GM18873 (cell line): Measurements from ENCODE around the gene CENPB.
A peak's percentile ranks its signal among the peaks of the same experiment; 100 is the strongest.
"Not testable (repeated sequence)": the region's sequence is repeated elsewhere in the genome, so short reads cannot be mapped to it uniquely, and the experiment has no call there.

ENCODE experiments used
- ATAC-seq: cut with Tn5 transposase; IDR thresholded peaks from one replicate; pipeline ENCODE4 v1.9.1; 2021; ENCODE audit warnings: mild to moderate bottlenecking, moderate library complexity, moderate number of reproducible peaks; ENCODE audit not compliant: unreplicated experiment, low FRiP score

The CENPB gene

DNA sequence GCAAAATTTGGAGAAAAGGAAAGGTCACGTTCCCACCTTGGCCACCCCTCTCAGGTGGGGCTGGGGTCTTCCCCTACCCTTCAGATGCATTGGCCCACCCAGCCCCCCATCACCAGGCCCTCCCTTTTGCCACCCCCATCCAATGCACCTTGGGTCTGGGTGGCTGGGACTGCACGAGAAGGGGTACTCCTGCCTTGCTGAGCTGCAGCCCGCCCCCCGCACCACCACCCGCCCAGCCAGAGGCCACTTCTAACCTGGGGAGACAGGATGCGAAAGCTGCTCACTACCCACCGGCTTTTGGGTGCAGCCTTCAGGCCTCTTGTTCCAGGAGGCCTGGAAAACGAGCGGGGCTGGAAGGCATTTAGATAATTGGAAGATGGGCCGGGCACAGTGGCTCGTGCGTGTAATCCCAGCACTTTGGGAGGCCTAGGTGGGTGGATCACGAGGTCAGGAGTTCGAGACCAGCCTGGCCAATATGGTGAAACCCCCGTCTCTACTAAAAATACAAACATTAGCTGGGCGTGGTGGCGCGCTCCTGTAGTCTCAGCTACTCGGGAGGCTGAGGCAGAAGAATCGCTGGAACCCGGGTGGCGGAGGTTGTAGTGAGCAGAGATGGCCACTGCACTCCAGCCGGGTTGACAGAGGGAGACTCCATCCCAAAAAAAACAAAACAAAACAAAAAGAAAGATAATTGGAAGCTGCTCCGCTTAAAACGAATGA lies 8.3 kb upstream of the CENPB start:
- ATAC-seq = no peak

DNA sequence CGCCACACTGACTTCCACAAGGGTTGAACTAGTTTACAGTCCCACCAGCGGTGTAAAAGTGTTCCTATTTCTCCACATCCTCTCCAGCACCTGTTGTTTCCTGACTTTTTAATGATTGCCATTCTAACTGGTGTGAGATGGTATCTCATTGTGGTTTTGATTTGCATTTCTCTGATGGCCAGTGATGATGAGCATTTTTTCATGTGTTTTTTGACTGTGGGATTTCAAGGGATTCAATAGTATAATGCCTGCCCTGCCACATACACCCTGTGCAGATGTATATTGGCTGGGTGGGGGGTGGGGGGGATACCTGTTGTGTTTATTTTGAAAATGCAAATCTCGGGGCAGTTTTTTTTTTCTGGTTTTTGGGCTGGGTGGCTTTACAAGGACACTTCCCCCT lies 7.6 kb upstream of the CENPB start:
- not testable (repeated sequence) for ATAC-seq

DNA sequence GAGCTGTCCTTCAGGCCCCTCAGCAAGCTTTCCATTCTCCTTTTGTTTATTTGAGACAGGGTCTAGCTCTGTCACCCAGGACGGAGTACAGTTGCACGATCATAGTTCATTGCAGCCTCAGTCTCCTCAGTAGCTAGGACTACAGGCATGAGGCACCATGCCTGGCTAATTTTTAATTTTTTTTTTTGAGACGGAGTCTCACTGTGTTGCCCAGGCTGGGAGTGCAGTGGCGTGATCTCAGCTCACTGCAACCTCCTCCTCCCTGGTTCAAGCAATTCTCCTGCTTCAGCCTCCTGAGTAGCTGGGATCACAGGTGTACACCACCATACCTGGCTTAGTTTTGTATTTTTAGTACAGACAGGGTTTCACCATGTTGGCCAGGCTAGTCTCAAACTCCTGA lies 2.7 kb upstream of the CENPB start:
- ATAC-seq = not testable (repeated sequence)

DNA sequence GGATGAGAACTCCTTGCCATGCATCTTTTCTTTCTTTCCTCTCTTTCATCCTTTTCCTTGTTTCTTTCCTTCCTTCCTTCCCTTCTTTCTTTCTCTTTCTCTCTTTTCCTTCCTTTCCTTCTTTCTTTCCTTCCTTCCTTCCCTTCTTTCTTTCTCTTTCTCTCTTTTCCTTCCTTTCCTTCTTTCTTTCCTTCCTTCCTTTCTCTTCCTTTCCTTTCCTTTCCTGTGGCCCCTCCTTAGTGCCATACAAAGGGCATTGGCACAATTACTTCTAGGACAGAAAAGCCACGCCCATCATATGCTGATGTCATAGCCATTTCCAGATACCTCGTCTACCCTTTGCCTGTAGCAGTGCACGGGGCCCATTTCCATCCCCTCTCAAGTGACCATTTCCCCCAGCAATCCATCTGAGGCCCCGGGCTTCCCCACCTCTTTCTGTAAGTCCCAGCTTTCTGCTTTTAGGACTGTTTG lies 2.2 kb upstream of the CENPB start:
- no peak for ATAC-seq

DNA sequence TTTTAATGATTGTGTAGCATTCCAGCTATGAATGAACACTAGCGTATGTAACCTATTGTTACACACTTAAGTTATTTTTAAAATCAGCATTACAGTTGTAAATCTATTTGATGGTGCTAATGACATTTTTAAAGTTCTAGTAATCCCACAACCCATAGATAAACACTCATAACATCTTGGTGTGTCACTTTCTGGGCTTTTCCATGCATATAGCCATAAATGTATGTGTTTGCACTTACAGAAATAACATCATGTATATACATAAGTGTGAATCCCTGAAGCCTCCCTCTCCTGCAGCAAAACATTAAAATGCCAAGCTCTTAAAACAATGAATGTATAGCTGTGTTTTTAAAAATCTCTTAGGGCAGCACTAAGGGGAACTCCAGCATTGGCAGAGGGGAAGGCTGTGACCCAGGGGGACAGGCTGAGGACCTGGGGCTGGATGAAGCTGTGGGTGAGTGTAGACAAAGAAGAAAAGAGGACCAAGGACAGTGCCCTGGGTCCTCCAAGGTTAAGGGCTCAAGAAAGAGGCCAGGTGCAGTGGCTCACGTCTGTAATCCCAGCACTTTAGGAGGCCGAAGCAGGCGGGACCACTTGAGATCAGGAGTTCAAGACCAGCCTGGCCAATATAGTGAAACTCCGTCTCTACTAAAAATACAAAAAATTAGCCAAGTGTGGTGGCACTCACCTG lies 929 bp upstream of the CENPB start:
- ATAC-seq = no peak

DNA sequence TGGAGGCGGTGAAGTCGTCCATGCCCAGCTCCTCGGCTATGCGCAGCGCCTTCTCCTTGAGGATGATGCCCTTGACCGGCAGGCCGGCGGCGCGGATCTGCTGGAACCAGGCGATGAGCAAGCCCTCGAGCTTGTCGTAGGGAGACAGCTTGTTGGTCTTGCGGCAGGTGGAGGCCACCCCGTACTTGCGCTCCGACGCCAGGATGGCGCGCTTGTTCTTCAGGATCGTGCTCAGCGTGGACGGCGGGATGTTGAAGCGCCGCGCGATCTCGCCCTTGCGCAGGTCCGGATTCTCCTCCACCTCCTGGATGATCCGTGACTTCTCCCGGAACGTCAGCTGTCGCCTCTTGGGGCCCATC lies 435 bp downstream of the CENPB start:
- no peak for ATAC-seq

DNA sequence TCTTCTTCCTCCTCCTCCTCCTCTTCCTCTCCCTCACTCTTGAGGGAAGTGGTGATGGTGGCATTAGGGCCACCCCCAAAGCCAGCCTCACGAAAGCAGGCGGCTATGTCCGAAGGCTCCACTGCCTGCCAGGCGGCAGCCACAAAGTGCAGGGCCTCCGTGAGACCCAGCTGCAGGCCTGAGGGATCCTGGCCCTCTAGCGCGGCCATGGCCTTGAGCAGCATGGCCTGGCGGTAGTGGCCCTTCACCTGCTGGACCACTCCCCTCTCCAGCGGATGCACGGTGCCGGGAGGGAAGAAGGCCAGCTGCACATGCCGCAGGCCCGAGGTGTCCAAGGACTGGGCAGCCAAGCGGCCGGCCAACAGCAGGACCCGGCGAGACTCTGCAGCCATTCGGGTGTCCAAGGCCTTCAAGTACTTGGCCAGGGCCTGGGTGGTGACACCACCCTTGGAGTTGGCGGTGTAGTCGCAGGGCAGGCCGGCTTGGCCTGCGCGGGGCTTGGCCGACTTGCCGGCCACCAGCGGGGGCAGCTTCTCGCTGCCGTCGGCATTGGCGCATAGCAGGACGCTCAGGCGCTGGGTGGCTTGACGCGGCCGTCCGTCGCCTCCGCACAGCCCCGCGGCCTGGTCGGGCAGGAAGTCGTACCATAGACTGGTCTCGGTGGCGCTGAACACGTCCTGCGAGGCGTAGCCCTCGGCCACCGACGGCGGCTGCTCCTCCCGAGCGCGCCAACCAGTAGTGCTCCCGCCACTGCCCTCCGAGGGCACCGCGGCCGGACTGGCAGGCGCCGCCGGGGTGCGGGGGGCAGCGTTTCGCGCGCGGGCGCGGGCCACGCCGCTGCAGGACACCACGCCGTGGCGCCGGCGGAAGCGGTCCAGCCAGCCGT lies 1.1 kb downstream of the CENPB start:
- no peak for ATAC-seq

DNA sequence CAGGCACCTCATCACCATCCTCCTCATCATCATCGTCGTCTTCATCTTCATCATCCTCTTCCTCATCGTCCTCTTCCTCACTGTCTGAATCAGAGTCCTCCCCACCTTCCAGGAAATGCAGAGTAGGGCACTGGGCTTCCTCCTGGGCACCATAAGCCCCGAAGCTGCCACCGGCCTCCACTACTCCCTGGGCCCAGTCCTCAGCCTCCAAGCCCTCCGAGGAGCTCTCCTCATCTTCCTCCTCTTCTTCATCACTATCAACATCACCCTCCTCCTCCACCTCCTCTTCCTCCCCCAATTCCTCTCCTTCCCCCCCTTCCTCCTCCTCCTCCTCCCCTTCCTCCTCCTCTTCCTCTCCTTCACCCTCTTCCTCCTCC lies 1.7 kb downstream of the CENPB start:
- no peak for ATAC-seq

DNA sequence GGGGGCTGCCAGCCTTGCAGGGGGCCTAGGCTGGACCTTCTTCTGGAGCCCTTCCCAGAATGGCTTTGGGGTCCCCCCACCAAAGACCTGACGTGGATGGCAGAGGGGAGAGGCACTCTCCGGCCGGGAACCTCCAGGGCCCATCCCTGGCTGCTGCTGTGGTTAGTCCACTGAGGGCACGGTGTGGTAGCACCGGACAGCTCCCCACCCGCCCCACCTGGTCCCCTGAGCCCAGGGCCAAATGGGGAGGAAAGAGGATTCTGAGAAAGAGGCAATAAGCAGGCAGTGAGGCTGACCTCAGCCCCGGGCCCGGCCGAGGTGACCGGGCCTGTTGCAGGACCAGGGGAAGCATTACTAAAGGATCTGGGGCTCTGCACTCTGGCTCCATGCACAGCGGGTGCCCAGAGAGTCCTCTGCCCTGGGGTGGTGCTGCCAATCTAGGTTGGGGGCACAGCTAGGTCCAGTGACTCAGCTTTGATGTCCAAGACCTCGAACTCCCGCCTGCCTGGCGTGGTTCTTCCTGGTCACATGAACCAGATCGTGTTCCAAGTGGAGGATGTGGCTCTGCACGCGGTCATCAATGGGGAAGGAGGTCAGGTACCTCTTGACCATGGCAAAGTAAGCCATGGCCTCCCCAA lies 2.2 kb downstream of the CENPB start:
- no peak for ATAC-seq

DNA sequence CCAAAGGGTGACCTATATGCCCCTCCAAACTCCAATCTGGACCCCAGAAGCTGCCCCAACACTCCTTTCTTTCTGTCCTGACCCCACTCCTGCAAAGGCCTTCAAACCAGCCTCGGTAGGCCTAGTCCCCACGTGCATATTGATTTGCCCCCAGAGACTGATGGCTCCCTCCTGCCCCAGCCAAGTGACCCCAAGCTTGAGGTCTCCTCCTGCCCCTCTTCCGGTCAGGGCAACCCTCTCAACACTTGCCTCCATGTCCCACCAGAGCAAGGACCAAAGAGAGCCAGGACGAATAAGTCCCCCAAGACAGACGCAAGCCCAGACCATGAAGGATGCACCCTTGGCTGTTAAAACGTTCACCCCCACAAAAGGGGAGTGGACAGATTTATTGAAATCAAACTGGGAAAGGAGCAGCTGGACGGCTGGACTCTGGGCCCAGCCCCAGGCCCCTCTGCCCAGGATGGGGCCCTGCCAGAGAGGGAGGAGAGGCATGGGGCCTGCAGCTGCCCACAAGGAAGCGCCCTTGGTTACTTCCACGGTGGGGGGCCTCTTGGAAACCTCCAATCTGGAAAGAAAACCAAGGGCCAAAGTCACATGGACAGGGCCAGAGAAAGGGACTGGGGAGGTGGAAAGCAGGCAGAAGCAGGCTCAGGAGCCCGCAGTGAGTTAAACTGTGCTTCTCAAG lies 2.9 kb downstream of the CENPB start:
- no peak for ATAC-seq

DNA sequence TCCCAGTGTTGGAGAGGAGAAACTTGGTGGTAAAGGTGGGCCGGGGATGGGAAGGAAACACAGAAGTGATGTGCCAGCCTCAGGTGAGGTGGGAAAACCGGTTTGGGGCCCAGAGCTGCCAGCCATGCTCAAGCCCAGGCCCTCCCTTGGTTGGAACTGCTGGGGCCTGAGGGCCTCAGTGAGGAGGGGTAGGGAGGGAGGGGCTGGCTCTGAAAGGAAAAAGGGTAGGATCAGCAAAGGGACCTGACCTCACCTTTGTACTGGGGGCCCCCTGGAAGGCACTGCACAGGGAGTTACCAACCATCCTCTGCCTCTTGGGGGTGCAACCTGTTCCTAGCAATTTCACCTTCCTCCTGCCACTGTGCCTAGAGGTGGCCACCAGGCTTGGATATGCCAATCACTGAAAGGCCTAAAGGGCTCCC lies 3.5 kb downstream of the CENPB start:
- no peak for ATAC-seq

DNA sequence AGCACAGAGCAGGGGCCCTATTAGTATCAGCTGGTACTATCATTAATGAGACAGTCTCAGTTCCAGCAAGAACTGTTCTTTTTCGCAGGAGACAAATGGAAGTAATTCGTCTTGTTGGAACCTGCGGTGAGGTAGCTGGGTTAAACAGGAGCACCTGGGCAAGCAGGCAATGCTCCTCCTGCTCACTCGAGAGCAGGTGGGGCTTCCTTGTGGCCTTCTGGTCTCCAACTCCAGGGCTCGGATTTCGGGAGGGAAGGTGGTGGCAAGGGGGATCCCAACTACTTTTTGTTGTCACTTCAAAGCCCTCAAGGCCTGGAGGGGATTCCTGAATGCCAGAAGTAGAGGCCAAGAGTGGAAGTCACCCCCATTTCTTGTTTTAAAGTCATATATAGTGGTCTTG lies 3.9 kb downstream of the CENPB start:
- no peak for ATAC-seq

DNA sequence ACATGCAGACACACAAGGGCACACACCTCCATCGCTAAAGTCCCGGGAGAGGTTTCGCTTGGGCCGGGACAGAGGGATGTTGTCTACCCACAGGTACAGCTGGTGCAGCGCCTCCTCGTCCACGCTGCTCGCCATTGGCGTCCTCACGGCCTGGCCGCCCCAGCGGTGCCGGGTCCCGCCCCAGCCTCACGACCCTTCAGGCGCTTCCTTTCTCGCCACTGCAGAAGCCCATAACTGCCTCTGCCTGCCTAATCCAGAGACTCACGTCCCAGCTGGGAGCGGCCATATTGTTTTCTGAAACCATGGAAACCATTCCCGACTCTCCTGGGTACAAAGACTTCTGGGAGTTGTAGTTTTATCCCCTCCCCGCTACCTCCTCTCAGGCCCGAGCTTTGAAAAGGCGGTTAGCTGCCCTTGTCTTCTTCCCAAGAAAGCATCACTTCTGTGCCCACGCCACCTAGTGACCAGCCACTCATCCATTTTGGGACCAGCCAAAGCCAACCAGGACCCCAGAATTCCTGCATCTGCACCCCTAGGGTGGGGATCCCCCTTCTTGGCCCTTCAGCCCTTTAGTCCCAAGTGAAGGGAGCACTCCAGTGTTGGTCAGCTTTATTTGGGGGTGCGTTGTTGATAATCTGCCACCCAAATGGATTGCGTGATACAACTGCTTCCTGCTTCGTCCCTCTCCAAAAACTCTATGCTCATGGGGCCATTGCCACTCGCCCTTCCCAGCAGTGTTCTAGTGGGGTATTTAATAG lies 5.2 kb downstream of the CENPB start, which contains the start of gene SPEF1:
SPEF1 (minus strand) TSS at position 296 of the 758 bp plus-strand sequence; CDS start at position 135, 161 bp downstream.
- ATAC-seq = peak; percentile 42

DNA sequence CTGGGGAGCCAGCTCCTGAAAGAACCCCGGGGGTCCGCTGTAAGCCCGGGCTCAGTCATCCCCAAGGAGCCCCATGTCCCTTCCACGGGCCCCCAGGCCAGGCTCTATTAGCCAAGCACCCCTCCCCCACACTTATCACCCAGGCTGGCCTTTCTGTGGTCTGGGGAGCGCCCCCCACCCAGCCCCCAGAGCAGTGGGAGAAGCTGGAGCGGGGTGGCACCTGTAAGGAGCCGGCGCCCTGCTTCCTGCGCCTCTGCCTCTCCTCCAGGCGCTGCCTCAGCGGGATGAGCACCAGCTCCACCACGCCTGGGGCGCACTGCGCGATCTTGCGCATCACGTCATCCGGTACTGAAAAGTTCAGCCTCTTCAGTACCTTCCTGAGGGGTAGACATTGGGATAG lies 7.6 kb downstream of the CENPB start:
- ATAC-seq = no peak

DNA sequence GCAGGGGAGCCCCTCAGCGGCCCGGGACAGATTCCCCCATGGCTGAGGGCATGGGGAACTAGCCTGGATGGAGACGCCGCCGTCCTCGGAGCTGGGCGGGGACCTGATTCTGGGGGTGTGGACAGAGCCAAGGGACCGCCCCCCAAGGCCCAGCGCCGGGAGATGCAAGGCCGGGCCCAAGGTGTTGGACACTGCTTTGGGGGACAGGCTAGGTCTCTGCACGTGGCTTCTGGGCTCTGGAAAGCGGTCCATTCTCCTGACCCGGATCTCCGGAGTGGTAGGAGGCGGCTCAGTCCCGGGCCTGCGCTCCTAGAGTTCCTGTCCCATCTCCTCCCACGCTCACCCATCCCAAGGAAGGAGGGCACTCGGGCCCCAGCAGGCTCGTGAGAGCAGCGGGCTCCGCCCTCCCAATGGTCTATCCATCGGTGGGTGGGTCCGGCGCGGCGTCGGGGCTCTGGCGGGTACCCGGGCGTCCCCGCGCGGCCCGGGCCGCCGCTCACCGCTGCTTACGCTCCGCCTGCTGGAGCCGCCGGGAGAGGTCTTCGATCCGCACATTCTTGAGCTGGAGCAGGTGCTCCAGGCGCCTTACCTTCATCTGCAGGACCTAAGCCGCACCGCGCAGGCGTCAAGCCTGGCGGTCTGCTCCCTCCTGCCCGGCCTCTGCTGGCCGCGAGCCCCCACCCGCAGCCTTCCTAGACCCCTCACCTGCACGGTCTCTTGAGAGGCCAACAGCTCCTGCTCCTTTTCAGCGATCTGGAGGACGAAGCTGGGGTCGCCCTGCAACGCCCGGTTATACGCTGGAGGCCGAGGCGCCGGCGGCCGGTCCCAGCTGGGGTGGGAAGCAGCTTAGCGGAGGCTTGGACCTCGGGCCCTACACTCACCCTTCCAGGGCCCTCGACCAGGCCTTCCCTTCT lies 8.6 kb downstream of the CENPB start:
- no peak for ATAC-seq

DNA sequence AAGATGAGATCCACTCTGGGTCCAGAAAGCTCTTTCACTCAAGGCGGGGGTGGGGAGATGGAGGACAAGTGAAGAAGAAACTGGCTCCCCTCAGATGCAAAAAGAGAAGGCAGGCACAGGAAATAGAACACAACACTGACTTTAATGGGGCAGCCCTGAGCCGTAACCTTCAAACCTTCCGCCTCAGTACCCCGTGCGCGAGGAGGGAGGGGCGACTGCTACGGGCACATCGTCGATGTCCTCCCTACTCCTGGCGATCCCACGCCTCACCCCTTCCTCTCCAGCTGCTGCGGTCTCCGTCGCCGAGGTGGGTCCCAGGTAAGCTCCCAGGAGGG lies 9.2 kb downstream of the CENPB start:
- ATAC-seq = no peak

DNA sequence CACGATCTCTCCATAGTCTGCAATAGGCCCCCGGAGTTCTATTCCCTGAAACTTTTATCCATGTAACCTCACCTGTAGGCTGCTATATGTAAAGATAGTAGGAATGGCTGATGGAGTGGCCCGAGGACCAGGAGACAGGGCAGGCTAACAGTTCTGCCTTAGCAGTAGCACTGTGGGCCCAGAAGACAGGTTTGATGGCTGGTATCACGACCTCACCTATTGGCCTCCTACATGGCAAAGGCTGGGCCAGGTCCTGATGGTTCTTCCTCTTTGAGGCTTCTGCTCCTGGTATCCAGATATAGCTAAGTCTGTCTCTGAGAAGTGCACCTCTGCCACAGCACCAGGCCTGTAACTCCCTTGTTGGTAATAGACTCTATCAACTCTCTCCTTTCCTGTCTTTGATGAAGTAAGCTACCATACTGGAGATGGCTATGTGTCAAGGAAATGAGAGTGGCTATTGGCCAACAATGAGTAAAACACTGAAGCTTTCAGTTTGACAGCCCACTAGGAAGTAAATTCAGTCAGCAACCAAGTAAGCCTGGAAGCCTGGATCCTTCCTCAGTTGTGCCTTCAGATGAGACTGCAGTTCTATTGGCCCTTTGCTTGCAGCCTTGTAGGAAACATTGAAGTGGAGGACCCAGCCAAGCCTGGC lies 11.0 kb downstream of the CENPB start:
- no peak for ATAC-seq

DNA sequence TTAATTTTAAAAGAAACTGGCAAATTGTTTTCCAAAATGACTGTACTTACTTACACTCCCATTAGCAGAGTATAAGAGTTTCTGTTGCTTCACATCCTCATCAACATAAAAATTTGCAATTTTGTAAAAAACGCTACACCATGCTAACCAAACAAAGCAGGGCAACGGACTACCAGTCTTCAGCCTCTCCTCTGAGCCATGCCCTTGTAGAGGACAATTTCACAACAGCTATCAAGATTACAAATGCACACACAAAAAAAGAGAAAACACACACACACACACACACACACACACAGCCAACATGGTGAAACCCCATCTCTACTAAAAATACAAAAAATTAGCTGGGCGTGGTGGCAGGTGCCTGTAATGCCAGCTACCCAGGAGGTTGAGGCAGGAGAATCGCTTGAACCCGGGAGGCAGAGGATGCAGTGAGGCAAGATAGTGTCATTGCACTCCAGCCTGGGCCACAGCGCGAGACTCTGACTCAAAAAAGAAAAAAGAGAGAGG lies 14.9 kb downstream of the CENPB start:
- ATAC-seq = no peak
